Measurements from ENCODE around the gene C1orf74.

The C1orf74 gene

GRCh38 chr1:209749205-209749604 is 35.2 kb downstream of the C1orf74 start:
- TF ChIP-seq, protein P1, sequence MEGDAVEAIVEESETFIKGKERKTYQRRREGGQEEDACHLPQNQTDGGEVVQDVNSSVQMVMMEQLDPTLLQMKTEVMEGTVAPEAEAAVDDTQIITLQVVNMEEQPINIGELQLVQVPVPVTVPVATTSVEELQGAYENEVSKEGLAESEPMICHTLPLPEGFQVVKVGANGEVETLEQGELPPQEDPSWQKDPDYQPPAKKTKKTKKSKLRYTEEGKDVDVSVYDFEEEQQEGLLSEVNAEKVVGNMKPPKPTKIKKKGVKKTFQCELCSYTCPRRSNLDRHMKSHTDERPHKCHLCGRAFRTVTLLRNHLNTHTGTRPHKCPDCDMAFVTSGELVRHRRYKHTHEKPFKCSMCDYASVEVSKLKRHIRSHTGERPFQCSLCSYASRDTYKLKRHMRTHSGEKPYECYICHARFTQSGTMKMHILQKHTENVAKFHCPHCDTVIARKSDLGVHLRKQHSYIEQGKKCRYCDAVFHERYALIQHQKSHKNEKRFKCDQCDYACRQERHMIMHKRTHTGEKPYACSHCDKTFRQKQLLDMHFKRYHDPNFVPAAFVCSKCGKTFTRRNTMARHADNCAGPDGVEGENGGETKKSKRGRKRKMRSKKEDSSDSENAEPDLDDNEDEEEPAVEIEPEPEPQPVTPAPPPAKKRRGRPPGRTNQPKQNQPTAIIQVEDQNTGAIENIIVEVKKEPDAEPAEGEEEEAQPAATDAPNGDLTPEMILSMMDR (IDR thresholded peaks at IDR 0.05) = no peak

GRCh38 chr1:209748620-209749019 is 35.7 kb downstream of the C1orf74 start:
- TF ChIP-seq, protein P1 (IDR thresholded peaks at IDR 0.05) = no peak

- TF ChIP-seq, protein P1 (IDR thresholded peaks at IDR 0.05) = peak; percentile 98
Observed at GRCh38 chr1:209747580-209748262, 36.6 kb downstream of the C1orf74 start.

DNA sequence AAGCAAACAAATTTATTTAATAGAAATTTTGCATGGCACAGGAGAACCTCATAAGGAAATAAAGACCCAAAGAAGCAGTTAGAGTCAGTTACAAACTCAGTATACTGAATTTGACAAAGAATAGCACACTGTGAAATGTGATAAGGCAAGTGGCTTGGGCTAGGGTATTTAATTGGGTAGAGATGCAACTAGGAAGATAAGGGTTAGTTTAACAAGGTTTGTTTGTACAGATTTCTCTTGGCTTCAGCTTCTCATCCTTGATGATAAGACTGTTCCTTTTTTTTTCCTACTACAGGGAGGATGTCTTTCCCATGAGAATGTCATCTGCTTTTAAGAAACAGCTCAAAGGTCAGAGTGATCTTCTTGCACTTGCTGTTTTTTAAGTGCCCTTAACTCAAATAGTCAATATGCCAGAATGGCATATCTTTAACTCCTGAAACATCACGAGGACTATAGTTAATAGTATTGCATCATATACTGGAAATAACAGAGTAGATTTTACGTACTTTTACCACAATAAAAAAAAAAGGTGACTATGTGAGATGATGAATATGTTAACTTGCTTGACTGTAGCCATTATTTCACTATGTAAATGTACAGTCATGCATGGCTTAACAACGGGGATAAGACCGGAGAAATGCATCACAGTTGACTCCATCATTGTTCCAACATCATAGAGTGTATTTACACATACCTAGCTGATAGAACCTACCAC is 37.8 kb downstream of the C1orf74 start:
- TF ChIP-seq, protein P1 (IDR thresholded peaks at IDR 0.05) = no peak

DNA sequence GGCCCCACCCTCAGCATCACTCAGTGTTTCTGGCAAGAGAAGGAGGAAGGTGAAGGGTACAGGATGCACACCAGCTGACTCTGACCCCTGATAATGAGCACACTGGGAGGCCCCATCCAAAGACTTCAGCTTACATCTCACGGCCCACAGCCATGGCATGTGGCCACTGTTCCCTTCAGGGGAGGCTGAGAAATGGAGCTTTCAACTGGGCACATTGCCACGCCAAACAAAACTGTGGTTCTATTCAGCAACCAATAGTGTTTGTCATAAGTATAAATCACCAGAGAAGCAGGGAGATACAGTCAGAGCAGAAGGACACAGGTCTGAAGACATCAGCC is 41.2 kb downstream of the C1orf74 start:
- TF ChIP-seq, protein P1 (IDR thresholded peaks at IDR 0.05) = no peak

- TF ChIP-seq, protein P1 (IDR thresholded peaks at IDR 0.05) = no peak
Observed at GRCh38 chr1:209742409-209743144, 41.8 kb downstream of the C1orf74 start.

- TF ChIP-seq, protein P1 (IDR thresholded peaks at IDR 0.05) = no peak
Observed at GRCh38 chr1:209741889-209742288, 42.5 kb downstream of the C1orf74 start.
